A549 (cell line): ENCODE results near the gene PLEKHA5.

Source experiments
- CTCF ChIP-seq: fragments of >200 bp; sonication (Bioruptor Twin); formaldehyde crosslinking; IDR thresholded peaks from 3 replicates; pipeline ENCODE4 v1.5.1; 2016
- EP300 ChIP-seq, 2 experiments: fragments of >200 bp; sonication (Bioruptor Twin); formaldehyde crosslinking; IDR thresholded peaks; 2 replicates in 1 of 2; 3 replicates in 1 of 2; pipeline ENCODE4 v1.6.1; 2016 to 2017
- RFX5 ChIP-seq: fragments of 450-650 bp; IDR thresholded peaks from 2 replicates; pipeline ENCODE4 v1.7.1; 2014; ENCODE audit warnings: antibody characterized with exemption, mild to moderate bottlenecking, moderate library complexity
- SMC3 ChIP-seq: fragments of >200 bp; sonication (Bioruptor Twin); formaldehyde crosslinking; IDR thresholded peaks from 3 replicates; pipeline ENCODE4 v1.6.1; 2018; ENCODE audit warnings: inconsistent platforms
- TF ChIP-seq, protein P1 (sequence below): fragments of 250-450 bp; sonication (Bioruptor Pico); IDR thresholded peaks from 2 replicates; pipeline ENCODE4 v1.5.0; 2021; ENCODE audit warnings: mild to moderate bottlenecking, moderate library complexity, borderline replicate concordance

GRCh38 chr12:19351346-19351745 lies 221.8 kb downstream of the PLEKHA5 start:
- TF ChIP-seq RFX5 (no peak), EP300 (IDR thresholded peaks at IDR 0.05) (no peak), SMC3 (no peak), CTCF (no peak)
- TF ChIP-seq, protein P1, sequence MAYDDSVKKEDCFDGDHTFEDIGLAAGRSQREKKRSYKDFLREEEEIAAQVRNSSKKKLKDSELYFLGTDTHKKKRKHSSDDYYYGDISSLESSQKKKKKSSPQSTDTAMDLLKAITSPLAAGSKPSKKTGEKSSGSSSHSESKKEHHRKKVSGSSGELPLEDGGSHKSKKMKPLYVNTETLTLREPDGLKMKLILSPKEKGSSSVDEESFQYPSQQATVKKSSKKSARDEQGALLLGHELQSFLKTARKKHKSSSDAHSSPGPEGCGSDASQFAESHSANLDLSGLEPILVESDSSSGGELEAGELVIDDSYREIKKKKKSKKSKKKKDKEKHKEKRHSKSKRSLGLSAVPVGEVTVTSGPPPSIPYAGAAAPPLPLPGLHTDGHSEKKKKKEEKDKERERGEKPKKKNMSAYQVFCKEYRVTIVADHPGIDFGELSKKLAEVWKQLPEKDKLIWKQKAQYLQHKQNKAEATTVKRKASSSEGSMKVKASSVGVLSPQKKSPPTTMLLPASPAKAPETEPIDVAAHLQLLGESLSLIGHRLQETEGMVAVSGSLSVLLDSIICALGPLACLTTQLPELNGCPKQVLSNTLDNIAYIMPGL = no peak
